ENCODE measurements around the gene ACOT13. TPM values are rescaled to one million over a fixed set of nuclear protein-coding genes. Genes with fewer than 3 reads are reported as not detected.

The ACOT13 gene
- total and polyA plus RNA-seq, 2 of the 4 experiments (the other 2 are of a cell fraction), result 3.6 to 25.7 TPM

Other genes starting within 250 kb of the ACOT13 start
- 0.18 and 0.28 TPM in 2 replicates for gene GPLD1, start 177.5 kb upstream of the ACOT13 start, total RNA-seq (2012; rRNA removed)
- 0.05 and 0.11 TPM in 2 replicates for gene GPLD1, start 177.5 kb upstream of the ACOT13 start, polyA plus RNA-seq (2012; rRNA removed)
- 0.28 and 0.36 TPM in 2 replicates for gene ALDH5A1, start 172.1 kb upstream of the ACOT13 start, total RNA-seq (2012; rRNA removed)
- 0.46 and 0.48 TPM in 2 replicates for gene ALDH5A1, start 172.1 kb upstream of the ACOT13 start, polyA plus RNA-seq (2012; rRNA removed)
- not detected in 2 replicates for gene KIAA0319, start 20.9 kb upstream of the ACOT13 start, total RNA-seq (2012; rRNA removed)
- gene KIAA0319, start 20.9 kb upstream of the ACOT13 start, polyA plus RNA-seq (2012; rRNA removed), result not detected in 2 replicates
- 13.6 and 25.8 TPM in 2 replicates for gene TDP2, start 178 bp upstream of the ACOT13 start, total RNA-seq (2012; rRNA removed)
- 18.2 and 22.8 TPM in 2 replicates for gene TDP2, start 178 bp upstream of the ACOT13 start, polyA plus RNA-seq (2012; rRNA removed)
- gene C6orf62, start 52.1 kb downstream of the ACOT13 start, total RNA-seq (2012; rRNA removed), result 50.7 and 65.3 TPM in 2 replicates
- gene C6orf62, start 52.1 kb downstream of the ACOT13 start, polyA plus RNA-seq (2012; rRNA removed), result 37.4 and 47.5 TPM in 2 replicates
- 19.7 and 33.1 TPM in 2 replicates for gene GMNN, start 107.9 kb downstream of the ACOT13 start, total RNA-seq (2012; rRNA removed)
- gene GMNN, start 107.9 kb downstream of the ACOT13 start, polyA plus RNA-seq (2012; rRNA removed), result 21.1 and 22.2 TPM in 2 replicates
- gene ARMH2, start 131.8 kb downstream of the ACOT13 start, total RNA-seq (2012; rRNA removed), result not detected in 2 replicates
- gene ARMH2, start 131.8 kb downstream of the ACOT13 start, polyA plus RNA-seq (2012; rRNA removed), result not detected in 2 replicates